Body of pancreas (tissue), 4 donors: ENCODE measurements around the gene SUGCT.

ENCODE experiments used
- POLR2A ChIP-seq, 3 donors: fragments of 450-650 bp; IDR thresholded peaks; one replicate each; pipeline ENCODE4 v1.6.1; 2016; ENCODE audit warnings: antibody characterized with exemption in 3 of 3, mild to moderate bottlenecking in 2 of 3
- TF ChIP-seq, protein P1 (sequence below), 7 experiments: fragments of 450-650 bp in 4 of 7; fragments of 200-600 bp in 3 of 7; sonication (generic) in 3 of 7; IDR thresholded peaks; one replicate each; pipeline ENCODE4 v1.5.1; 2016 to 2019; ENCODE audit warnings: antibody characterized with exemption in 7 of 7

DNA sequence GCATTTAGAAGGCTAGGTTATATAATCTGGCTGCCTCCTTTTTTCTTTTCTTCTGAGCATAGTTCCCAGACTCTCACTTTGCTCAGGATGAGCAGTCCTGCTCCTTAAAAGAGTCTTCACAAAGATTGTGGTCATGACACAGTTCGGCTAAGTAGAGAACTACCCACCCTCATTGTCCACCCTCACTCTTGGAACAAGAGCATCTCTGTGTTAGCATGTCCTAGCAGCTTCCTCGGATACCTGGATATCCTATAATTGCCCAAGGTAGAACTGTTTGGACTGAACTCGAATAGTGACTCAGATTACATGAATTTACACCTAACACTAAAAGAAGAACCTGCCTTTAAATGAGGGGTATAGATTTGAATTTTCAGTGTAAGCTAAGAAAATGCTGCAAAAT, 572.0 kb downstream of the SUGCT start:
- TF ChIP-seq, protein P1, sequence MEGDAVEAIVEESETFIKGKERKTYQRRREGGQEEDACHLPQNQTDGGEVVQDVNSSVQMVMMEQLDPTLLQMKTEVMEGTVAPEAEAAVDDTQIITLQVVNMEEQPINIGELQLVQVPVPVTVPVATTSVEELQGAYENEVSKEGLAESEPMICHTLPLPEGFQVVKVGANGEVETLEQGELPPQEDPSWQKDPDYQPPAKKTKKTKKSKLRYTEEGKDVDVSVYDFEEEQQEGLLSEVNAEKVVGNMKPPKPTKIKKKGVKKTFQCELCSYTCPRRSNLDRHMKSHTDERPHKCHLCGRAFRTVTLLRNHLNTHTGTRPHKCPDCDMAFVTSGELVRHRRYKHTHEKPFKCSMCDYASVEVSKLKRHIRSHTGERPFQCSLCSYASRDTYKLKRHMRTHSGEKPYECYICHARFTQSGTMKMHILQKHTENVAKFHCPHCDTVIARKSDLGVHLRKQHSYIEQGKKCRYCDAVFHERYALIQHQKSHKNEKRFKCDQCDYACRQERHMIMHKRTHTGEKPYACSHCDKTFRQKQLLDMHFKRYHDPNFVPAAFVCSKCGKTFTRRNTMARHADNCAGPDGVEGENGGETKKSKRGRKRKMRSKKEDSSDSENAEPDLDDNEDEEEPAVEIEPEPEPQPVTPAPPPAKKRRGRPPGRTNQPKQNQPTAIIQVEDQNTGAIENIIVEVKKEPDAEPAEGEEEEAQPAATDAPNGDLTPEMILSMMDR (IDR thresholded peaks at IDR 0.05), result no peak
- no peak for TF ChIP-seq POLR2A (IDR thresholded peaks at IDR 0.05)
